Fibroblast of peridontal ligament (primary cell): ENCODE results near the gene LCA5.
A peak's percentile ranks its signal among the peaks of the same experiment; 100 is the strongest.
"Not testable (repeated sequence)": the region's sequence is repeated elsewhere in the genome, so short reads cannot be mapped to it uniquely, and the experiment has no call there.

Source experiments
- DNase-seq: peaks from one replicate; pipeline ENCODE4 v3.0.0-alpha.2; 2010; ENCODE audit errors: extremely low read depth

Gene LCA5

DNA sequence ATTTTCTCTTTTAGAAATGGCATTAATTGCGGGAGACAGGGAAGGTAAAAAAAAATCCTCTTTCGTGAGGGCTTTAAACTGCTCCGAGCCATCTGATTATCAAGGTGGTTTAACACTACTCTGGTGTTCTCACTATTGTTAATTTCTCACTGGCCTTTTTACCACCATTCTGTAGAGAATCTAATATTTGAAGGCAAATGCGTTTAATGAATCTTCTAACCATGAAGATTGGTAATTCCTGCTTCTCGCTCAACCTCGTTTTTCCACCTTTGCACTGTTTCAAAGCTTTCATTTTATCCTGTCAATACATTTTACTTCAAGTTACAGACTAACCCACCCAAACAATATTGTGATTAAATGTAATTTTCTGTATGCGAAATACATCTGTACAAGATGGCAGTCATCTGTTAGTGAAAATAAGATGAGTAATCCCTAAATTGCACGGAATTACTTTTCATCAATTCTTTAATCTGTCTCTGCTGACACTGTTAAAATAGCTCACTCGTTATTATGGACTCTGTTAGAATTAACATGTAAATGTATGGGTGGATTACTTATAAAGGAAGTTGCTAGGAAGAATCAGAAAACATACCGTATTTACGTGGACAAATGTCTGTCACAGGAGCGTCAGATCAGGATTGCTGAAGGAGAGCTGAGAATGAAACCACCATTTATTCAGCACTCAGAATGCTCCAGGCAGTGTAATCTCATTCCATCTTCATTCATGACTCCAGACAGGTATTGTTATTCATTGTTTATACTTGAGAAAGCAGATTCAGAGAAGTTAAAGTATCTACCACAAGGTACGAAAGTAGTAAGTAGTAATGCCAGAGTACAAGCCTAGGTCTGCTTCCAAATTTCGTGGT, 1.1 kb upstream of the LCA5 start:
- DNase-seq = peak; percentile 52

DNA sequence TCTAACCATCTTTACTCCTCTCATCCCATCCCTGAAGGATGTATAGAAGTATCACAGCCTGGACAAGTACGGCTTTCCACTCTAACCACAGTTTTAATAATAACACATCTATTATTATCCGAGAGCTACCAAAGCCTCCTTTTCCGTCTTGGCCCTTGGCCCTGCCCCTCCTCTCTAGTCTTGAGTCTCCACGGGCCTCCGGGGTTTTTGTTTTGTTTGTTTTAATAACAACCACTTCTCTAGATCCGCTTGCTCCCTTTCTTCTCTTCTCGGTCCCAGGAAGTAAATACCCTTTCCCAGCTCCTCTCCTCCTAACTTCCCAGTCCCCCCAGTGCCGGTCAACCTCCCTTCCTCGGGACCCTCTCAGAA, 661 bp downstream of the LCA5 start:
- DNase-seq = peak; percentile 52

DNA sequence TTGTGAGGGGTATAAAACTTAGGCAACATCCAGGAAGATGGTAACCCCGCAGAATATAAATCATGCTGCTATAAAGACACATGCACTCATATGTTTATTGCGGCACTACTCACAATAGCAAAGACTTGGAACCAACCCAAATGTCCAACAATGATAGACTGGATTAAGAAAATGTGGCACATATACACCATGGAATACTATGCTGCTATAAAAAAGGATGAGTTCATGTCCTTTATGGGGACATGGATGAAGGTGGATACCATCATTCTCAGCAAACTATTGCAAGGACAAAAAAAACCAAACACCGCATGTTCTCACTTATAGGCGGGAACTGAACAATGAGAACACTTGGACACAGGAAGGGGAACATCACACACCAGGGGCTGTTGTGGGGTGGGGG, 7.7 kb downstream of the LCA5 start:
- DNase-seq = not testable (repeated sequence)

DNA sequence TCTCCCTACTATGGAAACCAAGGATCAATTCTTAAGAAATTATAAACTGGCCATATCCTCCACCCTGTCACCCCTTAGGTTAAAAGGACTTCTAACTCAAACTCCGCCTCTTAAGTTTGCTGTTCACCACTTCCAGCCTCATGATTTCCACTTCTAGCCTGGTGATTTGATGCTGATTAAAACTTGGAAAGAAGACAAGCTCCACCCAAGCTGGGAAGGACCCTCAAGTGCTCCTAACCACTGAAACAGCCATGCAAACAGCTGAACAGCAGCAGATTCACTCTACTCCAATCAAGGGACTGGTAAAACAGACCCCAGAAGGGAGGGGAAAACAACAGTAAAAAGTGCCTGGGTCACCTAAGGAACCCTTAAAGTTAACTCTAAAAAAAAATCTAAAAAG, 10.3 kb downstream of the LCA5 start:
- DNase-seq = no peak

GRCh38 chr6:79525272-79526100, 11.7 kb downstream of the LCA5 start:
- no peak for DNase-seq

DNA sequence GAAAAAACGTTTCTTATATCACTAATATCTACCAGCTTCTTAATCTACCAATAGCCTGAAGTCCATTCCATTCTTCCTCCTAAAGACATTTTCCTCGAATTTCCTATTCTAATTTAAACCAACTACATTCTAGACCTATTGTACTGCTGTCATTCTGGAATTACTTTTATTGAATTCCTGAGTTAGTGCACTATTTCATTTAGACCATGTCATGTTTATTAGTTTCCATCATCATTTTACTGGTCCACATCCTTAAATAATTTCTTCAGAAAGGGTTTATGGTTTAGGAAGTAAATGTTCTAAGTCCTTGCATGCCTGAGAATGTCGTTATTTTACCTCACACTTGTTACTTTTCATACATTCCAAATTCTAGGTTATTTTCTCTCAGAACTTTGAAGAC, 13.2 kb downstream of the LCA5 start:
- DNase-seq = no peak

- DNase-seq = no peak
Observed at GRCh38 chr6:79522609-79523008, 14.6 kb downstream of the LCA5 start.

DNA sequence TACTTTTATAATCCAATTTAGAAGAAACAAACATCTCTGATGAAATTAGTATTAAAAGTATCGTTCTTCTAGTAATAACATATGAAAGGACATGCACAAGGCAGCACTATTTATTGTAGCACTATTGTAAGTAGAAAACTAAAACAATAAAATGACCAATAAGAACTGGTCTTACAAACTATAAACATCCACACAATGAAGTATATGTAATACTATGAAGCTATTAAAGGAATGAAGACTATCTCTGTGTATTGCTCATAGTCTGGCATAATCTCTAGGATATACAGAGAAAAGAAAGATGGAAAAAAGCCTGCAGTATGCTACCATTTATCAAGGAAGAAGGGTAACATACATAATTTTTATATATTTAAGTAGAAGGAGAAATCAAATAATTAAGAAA, 16.7 kb downstream of the LCA5 start:
- DNase-seq = peak; percentile 17

- DNase-seq = no peak
Observed at GRCh38 chr6:79518842-79519241, 18.4 kb downstream of the LCA5 start.

- DNase-seq = no peak
Observed at GRCh38 chr6:79515436-79515835, 21.8 kb downstream of the LCA5 start.

DNA sequence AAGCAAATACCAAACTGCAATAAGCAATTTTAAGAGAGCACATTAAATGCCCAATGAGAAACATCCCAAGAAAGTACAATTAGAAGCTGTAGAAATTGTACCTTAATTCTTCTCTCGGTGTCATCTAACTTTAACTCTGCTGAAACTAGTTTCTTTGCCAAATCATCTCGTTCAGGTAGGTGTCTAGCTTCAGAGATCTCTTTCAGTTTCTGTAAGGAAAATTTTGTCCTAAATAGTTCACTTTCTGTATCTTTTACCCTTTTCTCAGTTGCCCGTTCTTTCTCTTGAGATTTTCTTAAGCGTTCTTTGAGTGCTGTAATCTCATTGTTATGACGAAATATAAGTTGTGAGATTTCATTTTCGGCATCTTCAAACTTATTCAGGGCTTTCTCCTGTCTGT, 24.1 kb downstream of the LCA5 start:
- DNase-seq = no peak

GRCh38 chr6:79512014-79512413, 25.2 kb downstream of the LCA5 start:
- DNase-seq = no peak

DNA sequence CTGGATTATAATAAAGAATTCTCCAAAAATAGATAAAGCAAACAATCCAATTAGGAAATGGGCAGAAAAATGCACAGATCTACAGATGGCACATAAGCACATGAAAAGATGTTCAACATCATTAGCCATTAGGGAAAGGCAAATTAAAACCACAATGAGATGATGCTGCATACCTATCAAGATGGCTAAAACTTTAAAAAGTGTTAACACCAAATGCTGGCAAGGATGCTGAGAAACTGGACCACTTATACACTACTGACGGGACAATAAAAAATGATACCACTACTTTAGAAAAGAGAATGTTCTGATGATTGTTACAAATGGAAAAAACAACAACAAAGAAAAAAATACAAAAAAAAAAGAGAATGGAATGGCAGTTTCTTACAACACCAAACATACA, 26.5 kb downstream of the LCA5 start:
- DNase-seq = no peak

- DNase-seq = no peak
Observed at GRCh38 chr6:79506251-79506650, 31.0 kb downstream of the LCA5 start.

GRCh38 chr6:79504372-79504771, 32.9 kb downstream of the LCA5 start:
- no peak for DNase-seq

DNA sequence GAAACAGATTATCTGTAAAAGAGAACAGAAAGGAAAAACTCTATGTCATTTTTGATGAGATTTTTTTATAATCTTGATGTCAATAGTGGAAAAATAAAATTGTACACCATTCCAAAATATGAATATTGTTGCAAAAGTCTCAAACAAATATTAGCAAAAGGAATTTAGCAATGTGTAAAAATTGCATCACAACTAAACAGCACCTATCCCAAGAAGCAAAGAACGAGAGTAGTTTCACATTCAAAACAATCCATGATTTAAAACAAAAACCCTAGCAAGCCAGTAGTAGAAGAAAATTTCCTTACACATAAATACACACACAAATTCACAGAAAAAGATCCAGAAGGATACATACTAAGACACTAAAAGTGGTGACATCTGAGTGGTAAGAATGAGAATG, 38.4 kb downstream of the LCA5 start:
- peak; percentile 10 for DNase-seq

GRCh38 chr6:79495246-79495645, 42.0 kb downstream of the LCA5 start:
- no peak for DNase-seq

- no peak for DNase-seq
Observed at GRCh38 chr6:79494841-79495240, 42.4 kb downstream of the LCA5 start.

DNA sequence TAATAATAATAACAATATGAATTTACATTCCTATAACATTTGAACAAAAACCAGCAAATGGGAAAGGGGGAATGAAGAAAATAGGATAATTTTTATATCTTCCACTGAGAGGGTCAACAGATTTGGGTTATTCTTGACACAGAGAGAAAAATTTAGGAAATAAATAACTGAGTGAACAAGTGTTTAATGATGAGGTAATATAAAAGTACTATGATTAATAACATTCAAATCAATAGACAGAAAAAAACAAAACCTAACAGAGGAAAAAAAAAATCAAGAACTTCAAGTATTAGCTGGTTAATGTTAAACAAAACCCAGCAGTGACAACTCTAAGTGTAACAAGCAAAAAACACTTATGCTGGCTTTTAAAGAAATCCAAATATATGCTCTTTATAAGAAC, 66.5 kb downstream of the LCA5 start:
- no peak for DNase-seq

GRCh38 chr6:79469376-79470246, 67.6 kb downstream of the LCA5 start:
- DNase-seq = no peak

DNA sequence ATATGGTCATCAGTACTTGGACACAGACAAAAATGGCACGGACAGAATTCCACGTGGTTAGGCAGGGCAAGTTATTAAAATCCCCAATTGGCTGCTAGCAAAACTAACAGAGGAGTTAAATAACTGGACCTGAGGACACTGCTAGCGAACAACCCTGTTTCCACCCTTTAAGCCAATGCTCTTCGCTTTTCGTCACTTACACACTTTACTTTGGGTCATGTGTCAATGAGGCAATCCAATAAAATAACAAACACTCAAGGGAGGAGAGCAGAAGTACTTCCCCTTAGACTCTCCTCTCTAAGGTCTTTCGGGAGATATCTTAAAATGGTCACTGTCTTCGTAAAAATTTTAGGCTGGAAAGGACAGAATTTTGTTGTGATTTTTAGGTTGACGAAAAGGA, 68.6 kb downstream of the LCA5 start:
- no peak for DNase-seq

GRCh38 chr6:79468116-79468515, 69.1 kb downstream of the LCA5 start:
- peak; percentile 25 for DNase-seq
